SK-N-SH treated with all-trans-retinoic acid at 6 μM for 48 hours (cell line): ENCODE measurements around the gene P2RX2.

Experiments
- ATAC-seq: fragments of 200-7000 bp; cut with Tn5 transposase; 3 replicates; pipeline ENCODE4 v1.9.1; 2020; ENCODE audit warnings: mild to moderate bottlenecking, moderate library complexity
- ARNTL ChIP-seq: fragments of 450-650 bp; formaldehyde crosslinking; IDR thresholded peaks from 2 replicates; pipeline ENCODE4 v1.5.0; 2020; ENCODE audit warnings: low read depth, mild to moderate bottlenecking, moderate library complexity, borderline replicate concordance
- CREB5 ChIP-seq: fragments of 250-450 bp; sonication (Bioruptor Pico); IDR thresholded peaks from 2 replicates; pipeline ENCODE4 v1.5.1; 2020; ENCODE audit warnings: low read depth, mild to moderate bottlenecking, moderate library complexity
- CSDC2 ChIP-seq: fragments of 250-450 bp; sonication (Bioruptor Pico); IDR thresholded peaks from 2 replicates; pipeline ENCODE4 v1.5.0; 2020; ENCODE audit warnings: mild to moderate bottlenecking, moderate library complexity
- CSRNP3 ChIP-seq: fragments of 250-450 bp; sonication (Bioruptor Pico); IDR thresholded peaks from 2 replicates; pipeline ENCODE4 v1.5.1; 2021; ENCODE audit warnings: mild to moderate bottlenecking, moderate library complexity
- ESRRG ChIP-seq: fragments of 250-450 bp; sonication (Bioruptor Pico); IDR thresholded peaks from 2 replicates; pipeline ENCODE4 v1.6.1; 2021; ENCODE audit warnings: mild to moderate bottlenecking
- GLIS3 ChIP-seq: fragments of 250-450 bp; sonication (Bioruptor Pico); IDR thresholded peaks from 2 replicates; pipeline ENCODE4 v1.5.0; 2020; ENCODE audit warnings: mild to moderate bottlenecking, moderate library complexity
- ISL1 ChIP-seq: fragments of 250-450 bp; sonication (Bioruptor Pico); IDR thresholded peaks from 2 replicates; pipeline ENCODE4 v2.1.2; 2022; ENCODE audit warnings: mild to moderate bottlenecking, moderate library complexity
- OSR1 ChIP-seq: fragments of 250-450 bp; sonication (Bioruptor Pico); IDR thresholded peaks from 2 replicates; pipeline ENCODE4 v1.8.0; 2022; ENCODE audit warnings: moderate library complexity, mild to moderate bottlenecking, inconsistent platforms
- PATZ1 ChIP-seq: fragments of 250-450 bp; sonication (Bioruptor Pico); IDR thresholded peaks from 2 replicates; pipeline ENCODE4 v1.8.0; 2020; ENCODE audit warnings: mild to moderate bottlenecking, moderate library complexity, borderline replicate concordance
- POU6F1 ChIP-seq: fragments of 250-450 bp; sonication (Bioruptor Pico); IDR thresholded peaks from 2 replicates; pipeline ENCODE4 v1.8.0; 2021; ENCODE audit warnings: low read depth, mild to moderate bottlenecking, moderate library complexity, borderline replicate concordance
- PPARA ChIP-seq: fragments of 250-450 bp; sonication (Bioruptor Pico); IDR thresholded peaks from 2 replicates; pipeline ENCODE4 v1.5.0; 2020; ENCODE audit warnings: mild to moderate bottlenecking, borderline replicate concordance
- SNAI2 ChIP-seq: fragments of 250-450 bp; sonication (Bioruptor Pico); IDR thresholded peaks from 2 replicates; pipeline ENCODE4 v1.5.0; 2020; ENCODE audit warnings: mild to moderate bottlenecking, moderate library complexity
- TCF4 ChIP-seq: fragments of 250-450 bp; sonication (Bioruptor Pico); IDR thresholded peaks from 2 replicates; pipeline ENCODE4 v1.8.0; 2021; ENCODE audit warnings: mild to moderate bottlenecking, moderate library complexity, borderline replicate concordance
- TSHZ2 ChIP-seq: fragments of 250-450 bp; sonication (Bioruptor Pico); IDR thresholded peaks from 2 replicates; pipeline ENCODE4 v1.5.0; 2020; ENCODE audit warnings: mild to moderate bottlenecking, moderate library complexity
- ZC3H10 ChIP-seq: fragments of 250-450 bp; sonication (Bioruptor Pico); IDR thresholded peaks from 2 replicates; pipeline ENCODE4 v1.5.1; 2021; ENCODE audit warnings: mild to moderate bottlenecking, moderate library complexity
- ZFP3 ChIP-seq: fragments of 250-450 bp; sonication (Bioruptor Pico); IDR thresholded peaks from 2 replicates; pipeline ENCODE4 v1.5.0; 2020; ENCODE audit warnings: mild to moderate bottlenecking, moderate library complexity
- ZFP30 ChIP-seq: fragments of 450-650 bp; formaldehyde crosslinking; IDR thresholded peaks from 2 replicates; pipeline ENCODE4 v1.5.0; 2022; ENCODE audit warnings: mild to moderate bottlenecking, moderate library complexity
- ZNF565 ChIP-seq: fragments of 450-650 bp; formaldehyde crosslinking; conservative IDR thresholded peaks from 2 replicates; pipeline ENCODE4 v1.5.0; 2020; ENCODE audit warnings: low read depth, mild to moderate bottlenecking, moderate library complexity
- ZNF70 ChIP-seq: fragments of 450-650 bp; formaldehyde crosslinking; IDR thresholded peaks from 2 replicates; pipeline ENCODE4 v1.5.0; 2020; ENCODE audit warnings: mild to moderate bottlenecking, moderate library complexity
- ZNF8 ChIP-seq: fragments of 450-650 bp; formaldehyde crosslinking; IDR thresholded peaks from 2 replicates; pipeline ENCODE4 v1.5.0; 2020; ENCODE audit warnings: mild to moderate bottlenecking, moderate library complexity

P2RX2 gene

GRCh38 chr12:132591107-132591935 lies 27.3 kb upstream of the P2RX2 start (continued):
- no peak for TF ChIP-seq PPARA (CRISPR knock-in tag)
- TF ChIP-seq CSDC2: no peak
- no peak for TF ChIP-seq OSR1
- no peak for TF ChIP-seq ZNF70
- TF ChIP-seq ZFP30 (CRISPR knock-in tag): no peak
- TF ChIP-seq CSRNP3 (CRISPR knock-in tag): no peak
- no peak for TF ChIP-seq ZFP3 (CRISPR knock-in tag)
- no peak for TF ChIP-seq SNAI2 (CRISPR knock-in tag)

- TF ChIP-seq ZC3H10 (CRISPR knock-in tag) (no peak), POU6F1 (CRISPR knock-in tag) (no peak), TCF4 (no peak), ESRRG (CRISPR knock-in tag) (no peak), ZNF8 (CRISPR knock-in tag) (no peak), ZFP30 (CRISPR knock-in tag) (no peak), CSRNP3 (CRISPR knock-in tag) (no peak), GLIS3 (CRISPR knock-in tag) (no peak), ZNF565 (CRISPR knock-in tag) (no peak), OSR1 (no peak), PPARA (CRISPR knock-in tag) (no peak), ISL1 (CRISPR knock-in tag) (no peak), CSDC2 (no peak), ZNF70 (no peak), ARNTL (CRISPR knock-in tag) (no peak), CREB5 (CRISPR knock-in tag) (no peak), PATZ1 (CRISPR knock-in tag) (no peak), TSHZ2 (CRISPR knock-in tag) (no peak), ZFP3 (CRISPR knock-in tag) (no peak)
- ATAC-seq: no peak
These were observed 26.1 kb upstream of the P2RX2 start for GRCh38 chr12:132592282-132592970.
